Neural progenitor cell (in vitro differentiated cells): ENCODE measurements around the gene AFF3. TPM values are rescaled to one million over a fixed set of nuclear protein-coding genes. Genes with fewer than 3 reads are reported as not detected.

Source experiments
- DNase-seq: peaks from one replicate; pipeline ENCODE4 v3.0.0-alpha.2; 2016; ENCODE audit warnings: low spot score
- H2AFZ ChIP-seq: fragments of 200-600 bp; sonication (generic); replicated peaks from 2 replicates; pipeline ENCODE4 v1.6.1; 2016; ENCODE audit warnings: antibody characterized with exemption
- H3F3A ChIP-seq: fragments of 200-600 bp; sonication (generic); 2 replicates; pipeline ENCODE4 v1.6.1; 2016; ENCODE audit warnings: antibody characterized with exemption, low read depth
- H3K27ac ChIP-seq: fragments of 200-600 bp; sonication (generic); 2 replicates; pipeline ENCODE4 v1.5.1; 2016; ENCODE audit warnings: mild to moderate bottlenecking
- H3K27me3 ChIP-seq: fragments of 200-600 bp; sonication (generic); 2 replicates; pipeline ENCODE4 v1.6.1; 2016; ENCODE audit warnings: mild to moderate bottlenecking, moderate library complexity
- H3K36me3 ChIP-seq: fragments of 200-600 bp; sonication (generic); 2 replicates; pipeline ENCODE4 v1.5.1; 2016
- H3K4me1 ChIP-seq: fragments of 200-600 bp; sonication (generic); 2 replicates; pipeline ENCODE4 v1.6.1; 2016; ENCODE audit warnings: mixed run types
- H3K4me2 ChIP-seq: fragments of 200-600 bp; sonication (generic); 2 replicates; pipeline ENCODE4 v1.6.1; 2016
- H3K4me3 ChIP-seq: fragments of 200-600 bp; sonication (generic); 2 replicates; pipeline ENCODE4 v1.5.1; 2016
- H3K79me2 ChIP-seq: fragments of 200-600 bp; sonication (generic); 2 replicates; pipeline ENCODE4 v1.6.1; 2016; ENCODE audit warnings: low read depth
- H3K9ac ChIP-seq: fragments of 200-600 bp; sonication (generic); 2 replicates; pipeline ENCODE4 v1.6.1; 2016
- H3K9me3 ChIP-seq: fragments of 200-600 bp; sonication (generic); 2 replicates; pipeline ENCODE4 v1.5.1; 2016; ENCODE audit warnings: low read depth
- H4K20me1 ChIP-seq: fragments of 200-600 bp; sonication (generic); 2 replicates; pipeline ENCODE4 v1.6.1; 2016; ENCODE audit warnings: low read depth
- H3K27ac Mint-ChIP-seq: 3 replicates; pipeline ENCODE4 v1.8.0; 2021; ENCODE audit warnings: mixed read lengths
- H3K27me3 Mint-ChIP-seq: 2 replicates; pipeline ENCODE4 v1.8.0; 2022; ENCODE audit warnings: low read depth, mild to moderate bottlenecking, inconsistent platforms, moderate library complexity, mixed read lengths; ENCODE audit not compliant: insufficient read depth
- H3K36me3 Mint-ChIP-seq: 3 replicates; pipeline ENCODE4 v1.8.0; 2021; ENCODE audit warnings: mixed read lengths
- H3K4me1 Mint-ChIP-seq: 3 replicates; pipeline ENCODE4 v1.8.0; 2021; ENCODE audit warnings: mixed read lengths
- H3K4me3 Mint-ChIP-seq: 3 replicates; pipeline ENCODE4 v1.8.0; 2021; ENCODE audit warnings: mild to moderate bottlenecking, moderate library complexity, mixed read lengths
- H3K9me3 Mint-ChIP-seq: 3 replicates; pipeline ENCODE4 v1.8.0; 2020; ENCODE audit warnings: mixed read lengths
- EZH2 ChIP-seq: fragments of 200-600 bp; sonication (generic); IDR thresholded peaks from 2 replicates; pipeline ENCODE4 v1.6.1; 2017; ENCODE audit warnings: antibody characterized with exemption, mild to moderate bottlenecking, moderate library complexity
- EZH2phosphoT487 ChIP-seq: fragments of 200-600 bp; sonication (generic); IDR thresholded peaks from 2 replicates; pipeline ENCODE4 v1.6.1; 2017; ENCODE audit warnings: antibody characterized with exemption
- total RNA-seq: library from RNA; depleted of rRNA; stranded (reverse); fragments of >200 nt; gene quantifications from 2 replicates; pipeline ENCODE4 v1.2.3, GENCODE V29; 2015; ENCODE audit warnings: low replicate concordance
- TF ChIP-seq, protein P1 (sequence below): fragments of 200-600 bp; sonication (generic); IDR thresholded peaks from 2 replicates; pipeline ENCODE4 v1.5.1; 2017; ENCODE audit warnings: antibody characterized with exemption, mild to moderate bottlenecking

Gene AFF3
- total RNA-seq, 1 donor from 2014 or later = 0.26 TPM

DNA sequence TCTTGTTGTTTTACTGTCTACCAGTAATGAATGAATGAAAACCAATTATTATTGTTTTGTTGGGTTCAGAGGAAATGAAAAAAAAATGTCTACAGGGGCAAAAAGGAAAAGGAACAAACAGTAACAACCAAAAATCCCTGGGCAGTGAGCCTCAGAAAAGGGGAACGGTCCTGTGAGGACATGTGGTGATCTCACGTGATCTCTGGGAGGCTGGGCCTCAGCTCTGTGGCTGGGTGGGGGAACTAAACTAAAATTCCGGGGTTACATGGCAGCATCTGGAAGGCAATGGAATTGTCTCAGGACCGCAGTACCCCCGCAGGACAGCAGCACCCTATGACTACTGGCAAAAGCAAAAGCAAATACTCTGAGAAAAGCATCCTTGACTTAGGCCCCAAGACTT lies 80.1 kb downstream of the AFF3 start:
- DNase-seq = no peak
- H3K27me3 ChIP-seq = peaks cover 20% of the 10 kb centered on the region
- H3K79me2 ChIP-seq = no peaks in the 10 kb centered on the region
- TF ChIP-seq EZH2phosphoT487 = no peak
- TF ChIP-seq, protein P1, sequence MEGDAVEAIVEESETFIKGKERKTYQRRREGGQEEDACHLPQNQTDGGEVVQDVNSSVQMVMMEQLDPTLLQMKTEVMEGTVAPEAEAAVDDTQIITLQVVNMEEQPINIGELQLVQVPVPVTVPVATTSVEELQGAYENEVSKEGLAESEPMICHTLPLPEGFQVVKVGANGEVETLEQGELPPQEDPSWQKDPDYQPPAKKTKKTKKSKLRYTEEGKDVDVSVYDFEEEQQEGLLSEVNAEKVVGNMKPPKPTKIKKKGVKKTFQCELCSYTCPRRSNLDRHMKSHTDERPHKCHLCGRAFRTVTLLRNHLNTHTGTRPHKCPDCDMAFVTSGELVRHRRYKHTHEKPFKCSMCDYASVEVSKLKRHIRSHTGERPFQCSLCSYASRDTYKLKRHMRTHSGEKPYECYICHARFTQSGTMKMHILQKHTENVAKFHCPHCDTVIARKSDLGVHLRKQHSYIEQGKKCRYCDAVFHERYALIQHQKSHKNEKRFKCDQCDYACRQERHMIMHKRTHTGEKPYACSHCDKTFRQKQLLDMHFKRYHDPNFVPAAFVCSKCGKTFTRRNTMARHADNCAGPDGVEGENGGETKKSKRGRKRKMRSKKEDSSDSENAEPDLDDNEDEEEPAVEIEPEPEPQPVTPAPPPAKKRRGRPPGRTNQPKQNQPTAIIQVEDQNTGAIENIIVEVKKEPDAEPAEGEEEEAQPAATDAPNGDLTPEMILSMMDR = no peak
- TF ChIP-seq EZH2 = no peak
- Mint-ChIP-seq H3K4me3 (no peak overlapping the region), H3K27ac (no peak overlapping the region), H3K4me1 (peaks cover 7% of the 10 kb centered on the region), H3K9me3 (peaks cover 10% of the 10 kb centered on the region), H3K36me3 (peaks cover 11% of the 10 kb centered on the region), H3K27me3 (peaks cover 7% of the 10 kb centered on the region)
- H3F3A ChIP-seq = no peaks in the 10 kb centered on the region
- no peak overlapping the region for H2AFZ ChIP-seq
- no peak overlapping the region for H3K4me2 ChIP-seq
- no peaks in the 10 kb centered on the region for H3K4me1 ChIP-seq
- no peak overlapping the region for H3K4me3 ChIP-seq
- H4K20me1 ChIP-seq = no peaks in the 10 kb centered on the region
- no peak overlapping the region for H3K9ac ChIP-seq
- no peaks in the 10 kb centered on the region for H3K9me3 ChIP-seq
- no peaks in the 10 kb centered on the region for H3K36me3 ChIP-seq
- no peak overlapping the region for H3K27ac ChIP-seq

DNA sequence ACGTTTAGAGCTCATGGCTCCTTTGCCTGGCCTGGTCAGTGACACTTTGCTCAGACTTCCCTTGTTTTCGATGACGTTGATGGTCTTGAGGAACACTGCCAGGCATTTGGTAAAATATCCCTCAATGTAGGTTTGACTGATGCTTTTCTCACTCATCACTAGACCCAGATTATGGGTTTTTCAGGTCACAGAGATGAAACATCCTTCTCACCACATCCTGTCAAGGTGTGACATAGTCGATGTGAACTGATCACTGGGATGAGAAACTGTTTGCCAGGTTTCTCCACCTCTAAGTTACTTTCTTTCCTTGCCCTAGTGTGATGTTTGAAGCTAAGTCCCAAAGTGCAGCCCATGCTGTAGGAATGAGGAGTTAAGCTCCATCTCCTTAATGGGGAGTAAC lies 81.5 kb downstream of the AFF3 start:
- Mint-ChIP-seq H3K27me3 (peaks cover 7% of the 10 kb centered on the region), H3K27ac (no peak overlapping the region), H3K36me3 (peaks cover 11% of the 10 kb centered on the region), H3K9me3 (peaks cover 10% of the 10 kb centered on the region), H3K4me1 (no peaks in the 10 kb centered on the region), H3K4me3 (no peak overlapping the region)
- H2AFZ ChIP-seq = no peak overlapping the region
- H3F3A ChIP-seq = no peaks in the 10 kb centered on the region
- no peaks in the 10 kb centered on the region for H3K4me1 ChIP-seq
- H3K4me2 ChIP-seq = no peak overlapping the region
- no peak overlapping the region for H3K4me3 ChIP-seq
- no peaks in the 10 kb centered on the region for H3K9me3 ChIP-seq
- no peak for DNase-seq
- H3K9ac ChIP-seq = no peak overlapping the region
- H3K36me3 ChIP-seq = no peaks in the 10 kb centered on the region
- no peaks in the 10 kb centered on the region for H3K79me2 ChIP-seq
- peaks cover 9% of the 10 kb centered on the region for H3K27me3 ChIP-seq
- H4K20me1 ChIP-seq = no peaks in the 10 kb centered on the region
- TF ChIP-seq, protein P1 = no peak
- TF ChIP-seq EZH2 = no peak
- no peak for TF ChIP-seq EZH2phosphoT487
- H3K27ac ChIP-seq = no peak overlapping the region

DNA sequence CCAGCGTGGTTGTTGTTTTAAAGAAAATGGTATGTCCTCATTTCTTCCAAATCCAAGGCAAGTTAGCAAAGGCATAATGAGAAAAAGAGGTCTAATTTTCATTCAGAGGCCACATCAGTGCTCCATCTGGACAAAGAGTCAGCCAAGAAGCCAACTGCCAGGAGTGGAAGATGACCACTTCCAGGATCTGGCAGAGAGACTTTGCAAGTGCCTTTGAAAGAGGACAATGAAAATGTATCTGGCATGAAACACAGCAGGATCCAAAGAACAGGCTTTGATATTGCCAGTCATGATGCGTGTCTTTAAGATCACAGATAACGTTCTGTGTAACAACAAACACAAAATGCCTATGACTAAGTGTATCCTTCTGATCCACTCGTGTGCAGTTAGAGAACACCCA lies 82.8 kb downstream of the AFF3 start:
- Mint-ChIP-seq H3K27ac (no peak overlapping the region), H3K4me1 (peaks cover 4% of the 10 kb centered on the region), H3K4me3 (no peak overlapping the region), H3K9me3 (peaks cover 10% of the 10 kb centered on the region), H3K27me3 (peaks cover 7% of the 10 kb centered on the region), H3K36me3 (peaks cover 11% of the 10 kb centered on the region)
- Histone ChIP-seq H3F3A (no peaks in the 10 kb centered on the region), H3K79me2 (no peaks in the 10 kb centered on the region), H3K4me2 (no peak overlapping the region), H3K27ac (no peak overlapping the region), H3K27me3 (no peaks in the 10 kb centered on the region), H4K20me1 (no peaks in the 10 kb centered on the region), H3K9me3 (no peaks in the 10 kb centered on the region), H3K9ac (no peak overlapping the region), H3K4me3 (no peak overlapping the region), H2AFZ (no peak overlapping the region), H3K36me3 (no peaks in the 10 kb centered on the region), H3K4me1 (no peaks in the 10 kb centered on the region)
- no peak for DNase-seq
- TF ChIP-seq, protein P1 = no peak
- no peak for TF ChIP-seq EZH2phosphoT487
- TF ChIP-seq EZH2 = no peak
